Coronary artery (tissue), 2 donors: ENCODE measurements around the gene ZGPAT.

Source experiments
- DNase-seq: peaks from one replicate; pipeline ENCODE4 v3.0.0-alpha.2; 2017; ENCODE audit warnings: low spot score
- H3K27ac ChIP-seq, 2 donors: fragments of 200-600 bp; sonication (generic); one replicate each; pipeline ENCODE4 v1.5.1; 2016 to 2019
- H3K4me3 ChIP-seq: fragments of 200-600 bp; sonication (generic); 2 replicates; pipeline ENCODE4 v1.5.1; 2016; ENCODE audit warnings: mild to moderate bottlenecking, moderate library complexity
- CTCF ChIP-seq: fragments of 200-600 bp; sonication (generic); IDR thresholded peaks from one replicate; pipeline ENCODE4 v1.5.1; 2019; ENCODE audit warnings: antibody characterized with exemption

Gene ZGPAT

GRCh38 chr20:63778857-63779256 lies 71.0 kb downstream of the ZGPAT start:
- Histone ChIP-seq H3K4me3 (no peak overlapping the region), H3K27ac (no peak overlapping the region)
- no peak for DNase-seq
- no peak for TF ChIP-seq CTCF

GRCh38 chr20:63781181-63781580 lies 73.3 kb downstream of the ZGPAT start:
- no peak for DNase-seq
- H3K27ac ChIP-seq = no peak overlapping the region
- TF ChIP-seq CTCF = no peak
- H3K4me3 ChIP-seq = no peak overlapping the region

GRCh38 chr20:63782051-63782471 lies 74.2 kb downstream of the ZGPAT start:
- no peak overlapping the region for H3K4me3 ChIP-seq
- DNase-seq = no peak
- no peak for TF ChIP-seq CTCF
- no peak overlapping the region for H3K27ac ChIP-seq

GRCh38 chr20:63782521-63782971 lies 74.7 kb downstream of the ZGPAT start:
- Histone ChIP-seq H3K27ac (no peak overlapping the region), H3K4me3 (no peak overlapping the region)
- TF ChIP-seq CTCF = no peak
- DNase-seq = no peak

GRCh38 chr20:63783970-63784369 lies 76.1 kb downstream of the ZGPAT start:
- TF ChIP-seq CTCF = no peak
- no peak overlapping the region for H3K27ac ChIP-seq
- H3K4me3 ChIP-seq = no peak overlapping the region
- DNase-seq = no peak

GRCh38 chr20:63785691-63786131 lies 77.9 kb downstream of the ZGPAT start:
- TF ChIP-seq CTCF = no peak
- Histone ChIP-seq H3K4me3 (no peak overlapping the region), H3K27ac (no peak overlapping the region)
- DNase-seq = no peak
